Tongue (tissue), 2 donors: Measurements from ENCODE around the gene EGLN2. TPM values are rescaled to one million over a fixed set of nuclear protein-coding genes. Genes with fewer than 3 reads are reported as not detected.
"Not testable (repeated sequence)": the region's sequence is repeated elsewhere in the genome, so short reads cannot be mapped to it uniquely, and the experiment has no call there.

ENCODE experiments used
- DNase-seq: peaks from one replicate; pipeline ENCODE4 v3.0.0-alpha.2; 2015
- total RNA-seq: library from RNA; depleted of rRNA; stranded (reverse); fragments of >200 nt; gene quantifications from one replicate; pipeline ENCODE4 v1.2.3, GENCODE V29; 2014

Gene EGLN2
- total RNA-seq, result 58.7 TPM

- peak; percentile 100 for DNase-seq
Observed at GRCh38 chr19:40798683-40799557, at the start of gene EGLN2. EGLN2 (plus strand) TSS chr19:40799191; CDS start chr19:40800573, 1,382 bp downstream.

DNA sequence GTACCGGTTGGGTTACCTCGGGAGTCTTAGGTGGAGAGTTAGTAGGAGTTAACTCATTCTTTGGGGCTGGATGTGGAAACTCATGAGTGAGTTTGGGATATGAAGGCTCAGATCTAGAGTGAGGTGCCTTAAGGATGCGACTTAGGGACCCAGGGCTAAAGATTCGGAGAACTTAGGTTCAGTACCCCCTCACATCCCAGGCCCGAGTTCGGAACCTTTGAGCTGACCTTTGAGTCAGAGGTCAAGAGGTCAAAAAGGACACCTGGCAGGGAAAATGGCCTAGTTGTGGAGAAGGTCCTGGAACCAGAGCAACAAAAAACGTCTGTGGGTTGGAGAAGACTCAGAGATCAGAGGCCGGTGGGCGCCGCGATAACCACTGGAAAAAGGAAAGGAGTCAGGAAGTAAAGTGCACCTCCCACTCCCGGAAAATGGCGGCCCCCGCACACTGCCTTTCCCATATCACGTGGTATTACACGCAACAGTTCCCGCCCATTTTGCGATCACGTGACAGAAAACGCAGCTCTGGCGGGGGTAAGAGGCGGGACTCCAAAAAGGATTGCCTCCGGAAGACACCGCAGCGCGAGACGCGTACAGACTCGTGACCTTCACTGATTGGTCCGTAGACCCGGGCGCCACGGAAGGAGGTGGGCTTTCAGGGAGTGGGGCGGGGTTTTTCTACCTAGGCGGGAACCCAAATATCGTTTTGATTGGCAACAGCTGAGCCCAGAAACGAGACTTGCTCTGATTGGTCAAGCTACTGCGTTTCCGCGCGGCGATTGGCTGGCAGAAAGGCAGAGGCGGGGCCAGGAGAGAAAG, 48.7 kb upstream of the EGLN2 start, which contains the start of gene ACTMAP:
Gene ACTMAP, minus strand, starts transcription at position 420 of the 816 bp plus-strand sequence. CDS start 674 bp downstream, outside the sequence.
- peak; percentile 100 for DNase-seq

- peak; percentile 100 for DNase-seq
Observed at GRCh38 chr19:40750874-40751537, 48.0 kb upstream of the EGLN2 start, which contains the start of gene SNRPA. SNRPA (plus strand) TSS chr19:40751203; CDS start chr19:40751409, 206 bp downstream.

DNA sequence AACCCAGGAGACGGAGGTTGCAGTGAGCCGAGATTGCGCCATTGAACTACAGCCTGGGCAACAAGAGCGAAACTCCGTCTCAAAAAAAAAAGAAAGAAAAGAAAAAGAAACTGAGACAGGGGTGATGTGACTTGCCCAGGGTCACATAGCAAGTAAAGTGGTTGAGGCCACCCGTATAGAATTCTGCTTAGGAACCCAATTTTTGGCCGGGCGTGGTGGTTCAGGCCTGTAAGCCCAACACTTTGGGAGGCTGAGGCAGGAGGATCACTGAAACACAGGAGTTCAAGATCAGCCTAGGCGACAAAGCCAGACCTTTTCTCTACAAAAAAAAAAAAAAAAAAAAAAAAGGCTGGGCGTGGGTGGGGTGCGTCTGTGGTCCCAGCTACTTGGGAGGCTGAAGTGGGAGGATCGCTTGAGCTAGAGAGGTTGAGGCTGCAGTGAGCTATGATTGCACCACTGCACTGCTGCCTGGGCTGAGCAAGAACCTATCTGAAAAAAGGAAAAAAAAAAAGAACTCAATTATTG, 46.7 kb upstream of the EGLN2 start:
- DNase-seq, result no peak

GRCh38 chr19:40754611-40755247, 44.3 kb upstream of the EGLN2 start:
- no peak for DNase-seq

- DNase-seq, result no peak
Observed at GRCh38 chr19:40755248-40755624, 43.8 kb upstream of the EGLN2 start.

GRCh38 chr19:40755791-40756190, 43.2 kb upstream of the EGLN2 start:
- no peak for DNase-seq

DNA sequence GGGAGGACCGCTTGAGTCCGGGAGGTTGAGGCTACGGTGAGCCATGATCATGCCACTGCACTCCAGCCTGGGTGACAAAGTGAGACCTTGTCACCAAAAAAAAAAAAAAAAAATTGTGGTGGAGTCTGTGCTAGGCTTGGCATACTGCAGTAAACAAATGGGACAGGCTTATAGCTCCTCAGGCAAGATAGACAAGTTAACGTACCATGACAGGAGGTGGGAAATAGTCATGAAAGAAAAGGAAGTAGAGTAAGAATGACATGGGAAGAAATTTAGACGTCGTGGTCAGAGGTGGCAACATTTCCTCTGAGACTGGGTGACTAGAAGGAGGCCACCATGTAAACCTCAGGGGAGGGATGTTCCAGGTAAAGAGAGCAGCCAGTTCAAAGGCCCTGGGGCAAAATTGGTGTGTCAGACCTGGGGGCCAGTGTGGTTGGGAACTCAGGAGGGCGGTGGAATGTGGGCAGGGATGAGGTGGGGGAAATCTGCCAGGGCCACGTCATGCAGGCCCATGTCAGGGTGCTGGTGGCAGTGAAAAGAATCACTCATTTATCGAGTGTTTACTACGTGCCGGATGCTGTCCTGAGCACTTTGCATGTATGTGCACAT, 42.4 kb upstream of the EGLN2 start:
- no peak for DNase-seq

GRCh38 chr19:40758491-40758890, 40.5 kb upstream of the EGLN2 start:
- DNase-seq, result no peak

GRCh38 chr19:40759352-40759751, 39.6 kb upstream of the EGLN2 start:
- no peak for DNase-seq

- DNase-seq, result no peak
Observed at GRCh38 chr19:40762754-40763470, 36.1 kb upstream of the EGLN2 start.

DNA sequence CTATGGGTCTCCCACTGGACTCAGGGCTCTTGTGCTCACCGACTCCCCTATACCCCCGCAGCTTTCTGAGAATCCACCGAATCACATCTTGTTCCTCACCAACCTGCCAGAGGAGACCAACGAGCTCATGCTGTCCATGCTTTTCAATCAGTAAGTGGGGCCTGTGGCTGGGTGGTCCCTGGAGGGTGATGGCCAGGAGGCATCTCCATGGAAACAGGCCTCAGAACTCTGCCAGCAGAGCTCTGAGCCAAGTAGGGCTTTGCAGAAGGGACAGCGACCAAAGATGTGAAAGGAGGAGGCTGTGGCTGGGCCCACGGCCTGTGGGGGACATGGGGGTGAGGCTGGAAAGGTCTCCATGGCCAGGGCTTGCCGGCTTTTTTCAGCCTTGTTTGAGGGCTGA, 35.5 kb upstream of the EGLN2 start:
- DNase-seq, result no peak

- no peak for DNase-seq
Observed at GRCh38 chr19:40763963-40764362, 35.0 kb upstream of the EGLN2 start.

DNA sequence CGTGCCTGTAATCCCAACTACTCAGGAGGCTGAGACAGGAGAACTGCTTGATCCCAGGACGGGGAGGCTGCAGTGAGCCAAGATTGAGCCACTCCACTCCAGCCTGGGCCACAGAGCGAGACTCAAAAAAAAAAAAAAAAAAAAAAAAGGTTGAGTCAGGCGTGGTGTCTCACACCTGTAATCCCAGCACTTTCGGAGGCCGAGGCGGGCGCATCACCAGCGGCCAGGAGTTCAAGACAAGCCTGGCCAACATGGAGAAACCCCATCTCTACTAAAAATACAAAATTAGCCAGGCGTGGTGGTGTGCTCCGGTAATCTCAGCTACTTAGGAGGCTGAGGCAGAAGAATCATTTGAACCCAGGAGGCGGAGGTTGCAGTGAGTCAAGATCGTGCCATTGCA, 32.6 kb upstream of the EGLN2 start:
- not testable (repeated sequence) for DNase-seq

DNA sequence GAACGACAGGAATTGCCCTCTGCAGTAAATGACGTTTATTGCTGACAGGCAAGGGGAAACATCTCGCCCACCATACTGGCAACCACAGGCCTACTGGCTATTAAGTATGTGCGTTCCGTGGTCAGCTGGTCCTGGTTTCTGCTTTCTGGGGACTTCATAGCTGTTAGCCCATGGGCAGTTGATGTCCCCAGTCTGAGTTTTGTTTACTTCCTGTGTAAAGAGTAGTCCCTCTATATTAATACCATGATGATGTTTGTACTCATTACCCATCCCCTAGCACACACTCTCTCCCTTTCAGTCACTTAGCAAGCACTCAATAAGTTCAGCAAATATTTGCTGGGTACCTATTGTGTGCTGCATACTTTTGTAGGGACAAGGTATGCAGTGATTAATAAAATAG, 30.1 kb upstream of the EGLN2 start:
- DNase-seq, result no peak

- DNase-seq, result not testable (repeated sequence)
Observed at GRCh38 chr19:40771101-40771862, 27.7 kb upstream of the EGLN2 start.

- no peak for DNase-seq
Observed at GRCh38 chr19:40774916-40775631, 23.9 kb upstream of the EGLN2 start, which contains the start of gene MIA. MIA (plus strand) TSS chr19:40775521; CDS start chr19:40775543, 22 bp downstream.

DNA sequence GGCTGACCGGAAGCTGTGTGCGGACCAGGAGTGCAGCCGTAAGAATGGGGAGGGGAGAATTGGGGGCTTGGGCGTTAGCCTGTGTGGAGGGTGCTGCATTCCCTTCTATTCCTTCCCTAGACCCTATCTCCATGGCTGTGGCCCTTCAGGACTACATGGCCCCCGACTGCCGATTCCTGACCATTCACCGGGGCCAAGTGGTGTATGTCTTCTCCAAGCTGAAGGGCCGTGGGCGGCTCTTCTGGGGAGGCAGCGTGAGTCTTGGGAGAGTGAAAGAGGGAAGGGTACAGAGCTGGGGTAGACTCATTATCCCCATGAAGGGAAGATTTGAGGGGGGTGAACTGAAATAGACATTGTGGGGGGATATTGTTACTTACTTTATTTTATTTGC, 23.4 kb upstream of the EGLN2 start:
- no peak for DNase-seq

- DNase-seq, result no peak
Observed at GRCh38 chr19:40776364-40776763, 22.6 kb upstream of the EGLN2 start.
